AG04449 (cell line): ENCODE data around the gene MARK3.

ENCODE experiments used
- CTCF ChIA-PET: fragments of 350-600 bp; formaldehyde crosslinking; extraction: SDS; loops from one replicate; lab custom pipeline; 2021; ENCODE audit warnings: antibody characterized with exemption; lab: Yijun Ruan, JAX
- POLR2A ChIA-PET: fragments of 400-600, 350-600 bp; formaldehyde crosslinking; extraction: SDS; loops from one replicate; lab custom pipeline; 2020; ENCODE audit warnings: antibody characterized with exemption, inconsistent platforms; lab: Yijun Ruan, JAX
- DNase-seq: peaks from one replicate; pipeline ENCODE4 v3.0.0-alpha.2; 2010; ENCODE audit warnings: low read depth, low spot score
- H3K4me3 ChIP-seq: 2 replicates; pipeline ENCODE4 v1.5.1; 2011; ENCODE audit warnings: low read depth, mild to moderate bottlenecking, control low read depth, low read length
- CTCF ChIP-seq: IDR thresholded peaks from one replicate; pipeline ENCODE4 v1.5.1; 2011; ENCODE audit warnings: mild to moderate bottlenecking, moderate library complexity, low read length, control low read depth, inconsistent platforms; ENCODE audit not compliant: insufficient read depth; ENCODE audit errors: missing control alignments

Gene MARK3

GRCh38 chr14:103416916-103417315 lies 31.7 kb downstream of the MARK3 start:
- POLR2A ChIA-PET = no interaction called here

GRCh38 chr14:103418481-103418818 lies 33.2 kb downstream of the MARK3 start:
- DNase-seq = peak; percentile 61
- POLR2A ChIA-PET = no interaction called here
- H3K4me3 ChIP-seq = no peak overlapping the region

More at GRCh38 chr14:103416916-103417315, 31.7 kb downstream of the MARK3 start:
- CTCF ChIA-PET = interaction anchor here (0.9 to 9.6 kb wide), 5 partner anchors 9 to 43 kb away, joined by 3 to 111 read pairs (median 5); no protein-coding TSS in a partner anchor
- no peak for TF ChIP-seq CTCF
- no peak overlapping the region for H3K4me3 ChIP-seq
- DNase-seq = no peak

GRCh38 chr14:103421556-103421955 lies 36.3 kb downstream of the MARK3 start:
- TF ChIP-seq CTCF = no peak
- CTCF ChIA-PET = no interaction called here
- POLR2A ChIA-PET = interaction anchor here (0.6 kb wide), 1 partner anchor 133 kb away, joined by 4 read pairs; no protein-coding TSS in a partner anchor
- DNase-seq = no peak
- no peak overlapping the region for H3K4me3 ChIP-seq

More at GRCh38 chr14:103418481-103418818, 33.2 kb downstream of the MARK3 start:
- CTCF ChIA-PET = interaction anchor here (1.2 to 9.6 kb wide), 4 partner anchors 8 to 26 kb away, joined by 3 to 111 read pairs (median 5); no protein-coding TSS in a partner anchor
- no peak for TF ChIP-seq CTCF

GRCh38 chr14:103423050-103423461 lies 37.8 kb downstream of the MARK3 start:
- CTCF ChIA-PET = interaction anchor here (0.7 to 1.2 kb wide), 5 partner anchors 10 to 41 kb away, joined by 3 to 5 read pairs (median 4); no protein-coding TSS in a partner anchor
- H3K4me3 ChIP-seq = no peak overlapping the region
- no peak for TF ChIP-seq CTCF
- POLR2A ChIA-PET = interaction anchor here (0.7 kb wide), 1 partner anchor 89 kb away, joined by 3 read pairs; the partner anchor contains the start of gene EIF5
- no peak for DNase-seq

- DNase-seq = no peak
- ChIA-PET POLR2A (no interaction called here), CTCF (interaction anchor here (1.0 to 1.2 kb wide), 3 partner anchors 10 to 33 kb away, joined by 3 to 5 read pairs (median 3); no protein-coding TSS in a partner anchor)
- TF ChIP-seq CTCF = no peak
- no peak overlapping the region for H3K4me3 ChIP-seq
These were observed 42.5 kb downstream of the MARK3 start for GRCh38 chr14:103427485-103428443.
